ENCODE measurements around the gene IL13.
"Not testable (repeated sequence)": the region's sequence is repeated elsewhere in the genome, so short reads cannot be mapped to it uniquely, and the experiment has no call there.

Gene IL13

DNA sequence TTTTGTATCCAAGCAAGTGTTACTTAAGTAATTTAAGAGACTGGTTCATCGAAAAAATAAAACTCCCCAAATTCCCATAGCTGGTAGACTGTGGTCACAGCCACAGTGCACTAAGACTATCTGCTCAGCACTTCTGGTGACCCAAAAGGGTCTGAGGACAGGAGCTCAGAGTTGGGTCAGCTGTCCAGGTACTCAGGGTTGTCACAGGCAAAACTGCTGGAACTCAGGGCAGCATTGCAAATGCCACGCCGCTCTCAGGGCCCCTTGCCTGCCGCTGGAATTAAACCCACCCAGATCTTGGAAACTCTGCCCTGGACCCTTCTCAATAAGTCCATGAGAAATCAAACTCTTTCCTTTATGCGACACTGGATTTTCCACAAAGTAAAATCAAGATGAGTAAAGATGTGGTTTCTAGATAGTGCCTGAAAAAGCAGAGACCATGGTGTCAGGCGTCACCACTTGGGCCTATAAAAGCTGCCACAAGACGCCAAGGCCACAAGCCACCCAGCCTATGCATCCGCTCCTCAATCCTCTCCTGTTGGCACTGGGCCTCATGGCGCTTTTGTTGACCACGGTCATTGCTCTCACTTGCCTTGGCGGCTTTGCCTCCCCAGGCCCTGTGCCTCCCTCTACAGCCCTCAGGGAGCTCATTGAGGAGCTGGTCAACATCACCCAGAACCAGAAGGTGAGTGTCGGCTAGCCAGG, at the start of gene IL13:
TSS of gene IL13 (plus strand) at position 498 of the 705 bp plus-strand sequence. CDS start at position 512, 14 bp downstream.
- DNase-seq: no peak

DNA sequence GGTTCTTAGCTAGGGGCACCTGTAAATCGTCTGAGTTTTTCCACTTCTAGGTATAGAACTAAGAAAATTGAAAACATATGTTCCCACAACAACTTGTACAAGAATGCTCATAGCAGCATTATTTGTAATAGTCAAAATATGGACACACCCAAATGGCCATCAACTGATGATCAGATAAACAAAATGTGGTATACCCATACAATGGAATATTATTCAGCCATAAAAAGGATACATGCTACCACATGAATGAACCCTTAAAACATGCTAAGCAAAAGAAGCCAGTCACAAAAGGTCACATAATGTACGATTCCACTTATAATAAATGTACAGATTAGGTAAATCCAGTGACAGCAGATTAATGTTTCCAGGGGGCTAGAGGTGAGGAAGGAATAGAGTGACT, 46.0 kb upstream of the IL13 start:
- DNase-seq: no peak

DNA sequence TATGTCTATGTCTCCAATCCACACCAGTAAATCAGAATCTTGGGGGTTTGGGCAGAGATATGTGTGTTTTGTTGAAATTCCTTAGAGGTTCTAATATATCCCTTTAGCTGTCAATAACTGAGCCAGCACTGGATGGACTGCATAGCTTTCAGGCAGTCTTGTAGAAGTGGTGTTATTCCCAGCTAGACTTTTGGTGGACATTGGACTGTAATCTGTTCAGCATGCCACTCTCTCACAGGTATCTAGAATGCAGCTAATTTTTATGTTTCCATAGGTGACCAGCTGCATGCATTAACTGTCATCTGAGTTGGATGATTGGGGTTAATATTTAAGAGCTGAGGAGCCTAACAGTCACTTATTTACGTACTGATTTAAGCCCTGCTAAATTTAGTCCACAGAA, 45.1 kb upstream of the IL13 start:
- no peak for DNase-seq

DNA sequence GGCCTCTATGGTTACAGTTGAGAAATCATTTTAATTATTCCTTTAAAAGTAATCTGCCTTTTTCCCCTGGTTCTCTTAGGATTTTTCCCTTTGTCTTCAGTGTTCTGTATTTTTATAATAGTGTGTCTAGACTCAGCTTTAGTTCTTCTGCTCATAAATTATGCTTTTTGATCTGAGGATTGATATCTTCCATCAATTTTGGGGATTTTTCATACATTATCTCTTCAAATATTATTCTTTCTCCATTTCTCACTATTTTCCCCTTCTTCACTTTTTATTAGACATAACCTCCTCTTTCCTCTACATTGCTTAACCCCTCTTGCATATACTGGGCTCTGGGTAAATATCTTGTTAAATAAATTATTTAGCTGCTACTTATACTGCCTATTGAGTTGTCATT, 36.3 kb upstream of the IL13 start:
- DNase-seq: no peak

DNA sequence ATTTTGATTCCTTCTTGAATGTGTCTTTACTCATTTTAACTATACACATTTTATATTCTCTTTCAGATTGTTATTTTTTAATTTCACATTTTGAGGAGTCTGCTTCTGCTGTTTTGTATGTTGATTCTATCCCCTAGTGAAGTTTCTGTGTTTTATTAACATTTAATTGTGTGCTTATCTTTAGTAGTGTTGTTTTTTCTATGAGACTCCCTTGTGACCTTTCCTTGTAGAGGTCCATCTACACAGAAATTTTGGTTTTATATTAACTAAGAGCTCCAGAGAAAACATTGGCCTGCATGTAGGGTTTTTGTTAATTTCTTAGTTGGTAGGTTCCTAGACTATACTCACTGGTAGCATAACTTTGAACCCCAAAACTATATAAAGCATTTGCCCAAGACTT, 35.4 kb upstream of the IL13 start:
- DNase-seq: no peak

DNA sequence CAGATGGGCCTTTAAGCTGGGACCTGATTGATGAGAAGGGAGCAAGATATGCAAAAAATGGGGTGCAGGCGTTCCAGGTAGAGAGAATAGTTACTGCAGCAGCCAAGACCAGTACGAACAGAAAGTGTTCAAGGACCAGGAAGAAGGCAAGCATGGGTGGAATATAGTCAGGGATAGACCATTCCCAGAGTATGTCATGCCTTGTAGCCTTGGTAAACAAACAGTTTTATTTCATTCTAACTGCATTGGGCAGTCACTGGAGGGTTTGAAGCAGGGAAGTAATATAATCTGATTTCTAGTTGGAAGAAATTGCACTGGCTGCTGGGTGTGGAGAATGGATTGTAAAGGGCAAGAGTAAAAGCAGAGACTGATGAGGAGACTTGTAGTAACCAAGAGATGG, 30.5 kb upstream of the IL13 start:
- no peak for DNase-seq

DNA sequence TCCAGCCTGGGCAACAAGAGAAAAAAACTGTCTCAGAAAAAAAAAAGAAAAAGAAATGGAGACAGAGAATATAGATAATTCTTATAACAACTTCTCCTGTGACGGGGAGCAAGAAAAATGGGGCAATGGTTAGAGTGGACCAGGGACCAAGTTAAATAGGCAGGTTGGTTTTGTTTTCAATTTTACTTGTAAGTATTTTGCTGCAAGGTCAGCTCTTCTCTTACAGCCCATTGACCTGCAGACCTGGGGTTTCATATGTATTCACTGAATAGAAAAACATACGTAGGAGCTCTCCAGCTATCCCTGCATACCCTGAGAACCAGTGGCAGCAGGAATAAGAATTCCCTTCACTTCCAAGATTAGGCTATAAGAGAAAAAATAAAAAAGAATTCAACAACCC, 29.2 kb upstream of the IL13 start:
- DNase-seq: no peak

- DNase-seq: no peak
These were observed 28.6 kb upstream of the IL13 start for GRCh38 chr5:132629230-132629944.

- DNase-seq: not testable (repeated sequence)
These were observed 24.4 kb upstream of the IL13 start for GRCh38 chr5:132633587-132633986.

- DNase-seq: no peak
These were observed 22.1 kb upstream of the IL13 start for GRCh38 chr5:132635873-132636272.

GRCh38 chr5:132637241-132637640, 20.7 kb upstream of the IL13 start:
- no peak for DNase-seq

GRCh38 chr5:132639706-132640130, 18.3 kb upstream of the IL13 start:
- no peak for DNase-seq

GRCh38 chr5:132640613-132641012, 17.4 kb upstream of the IL13 start:
- no peak for DNase-seq

- DNase-seq: no peak
These were observed 16.7 kb upstream of the IL13 start for GRCh38 chr5:132641241-132641723.

DNA sequence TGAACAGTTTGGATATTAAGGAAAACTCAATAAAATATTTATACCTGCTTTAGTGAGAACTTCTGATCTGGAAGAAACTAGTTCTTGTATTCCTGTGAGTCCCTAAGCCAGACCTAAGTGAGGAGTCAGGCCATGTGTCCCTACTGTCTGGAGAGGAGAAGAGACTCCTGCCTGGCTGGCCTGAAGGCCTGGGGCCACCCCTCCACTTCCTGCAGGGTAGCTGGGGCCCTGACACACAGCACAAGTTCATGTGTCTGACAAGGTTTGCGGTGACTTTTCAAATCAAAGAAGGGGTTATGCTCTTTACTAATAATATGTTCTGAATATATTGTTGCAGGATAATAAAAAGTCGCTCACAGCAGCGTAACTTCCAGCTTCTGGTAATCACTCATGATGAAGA, 16.1 kb upstream of the IL13 start:
- no peak for DNase-seq

- DNase-seq: no peak
These were observed 13.8 kb upstream of the IL13 start for GRCh38 chr5:132644177-132644576.

GRCh38 chr5:132646583-132647266, 11.2 kb upstream of the IL13 start:
- DNase-seq: no peak

DNA sequence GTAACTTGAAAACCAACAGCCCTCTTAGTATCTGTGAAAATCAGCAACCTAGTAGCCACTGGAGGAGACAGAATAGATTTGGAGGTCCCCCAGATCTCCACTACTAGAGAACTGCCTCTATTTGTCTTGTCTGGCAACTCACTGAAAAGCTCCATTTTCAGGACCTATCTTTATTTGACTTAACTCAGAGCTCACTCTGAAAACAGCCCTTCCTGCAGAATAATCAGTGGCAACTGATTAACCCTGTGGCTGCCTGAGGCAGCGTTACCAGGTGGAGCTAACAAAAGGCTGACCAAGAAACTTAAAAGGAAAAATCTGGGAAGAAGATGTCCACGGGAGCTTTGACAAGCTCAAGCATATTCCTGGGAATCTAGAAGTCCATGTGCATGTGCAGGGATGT, 10.5 kb upstream of the IL13 start:
- DNase-seq: no peak

DNA sequence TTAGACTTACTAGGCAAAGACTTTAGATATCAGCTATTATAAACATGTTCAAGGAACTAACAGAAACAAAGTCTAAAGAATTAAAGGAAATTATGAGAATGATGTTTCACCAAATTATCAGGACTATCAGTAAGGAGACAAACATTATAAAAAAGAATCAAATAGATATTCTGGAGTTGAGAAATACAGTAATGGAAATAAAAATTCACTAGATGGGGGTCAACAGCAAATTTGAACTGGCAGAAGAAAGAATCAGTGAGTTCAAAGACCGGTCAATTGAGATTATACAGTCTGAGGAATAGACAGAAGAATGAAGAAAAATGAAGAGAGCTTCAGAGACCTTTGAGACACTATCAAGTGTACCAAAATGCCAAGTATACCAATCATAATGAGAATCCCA, 9.6 kb upstream of the IL13 start:
- DNase-seq: no peak

- DNase-seq: no peak
These were observed 6.0 kb upstream of the IL13 start for GRCh38 chr5:132651838-132652469.

- peak; percentile 15 for DNase-seq
These were observed 4.3 kb upstream of the IL13 start for GRCh38 chr5:132653716-132654115.

DNA sequence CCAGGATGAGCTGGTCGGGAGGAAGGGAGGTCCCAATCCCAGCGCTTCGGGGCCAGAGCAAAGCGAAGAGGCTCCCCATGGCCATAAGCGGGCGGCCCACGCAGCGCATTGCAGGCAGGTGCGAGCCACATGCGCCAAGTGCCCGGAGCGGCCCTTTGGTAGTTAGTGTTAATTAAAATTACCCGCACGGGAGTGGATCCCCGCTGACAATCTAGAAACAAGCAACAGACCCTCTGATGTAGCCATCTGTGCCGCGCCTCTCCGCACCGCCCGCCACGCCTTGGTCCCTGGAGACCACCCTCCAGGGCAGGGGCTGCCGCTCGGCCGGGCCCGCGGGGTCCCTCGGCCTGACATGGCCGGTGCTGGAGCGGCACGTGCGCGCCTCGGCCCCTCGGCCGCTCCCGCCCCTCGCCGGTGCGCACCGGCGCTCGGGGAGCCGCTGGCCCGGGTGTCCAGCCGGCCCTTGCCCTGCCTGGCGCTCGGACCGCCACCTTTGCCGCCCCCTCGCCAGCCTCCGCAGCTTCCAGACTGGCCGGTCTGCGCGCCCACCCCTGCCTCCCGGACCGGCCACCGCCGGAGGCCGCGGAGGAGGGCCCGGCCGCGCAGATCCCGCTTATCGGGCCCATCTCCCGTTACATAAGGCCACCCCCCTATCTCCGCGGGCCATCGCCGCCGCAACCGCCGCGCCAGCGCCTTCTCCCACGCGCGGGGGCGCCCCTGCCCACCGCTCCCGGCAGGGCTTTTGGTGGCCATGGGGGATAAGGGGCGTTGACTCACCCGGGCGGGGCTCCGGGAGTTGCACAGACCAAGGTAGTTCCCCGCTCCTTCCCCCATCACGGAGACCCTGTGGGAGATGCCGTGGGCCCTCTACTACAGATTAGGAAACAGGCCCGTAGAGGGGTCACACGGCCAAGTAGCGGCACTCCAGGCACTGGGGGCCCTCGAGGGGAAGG, 1.9 kb upstream of the IL13 start:
- DNase-seq: peak; percentile 44

All from fibroblast of skin of right biceps (primary cell).